Stimulated activated CD8-positive, alpha-beta memory T cell treated with anti-CD3 and anti-CD28 coated beads, Interleukin-12 subunit alpha, Interleukin-12 subunit beta, amount 100 ng/mL, for 24 hours (primary cell): ENCODE data around the gene NPAS1.

Experiments
- DNase-seq: peaks from one replicate; pipeline ENCODE4 v3.0.0-alpha.2; 2020; ENCODE audit errors: extremely low read depth

Gene NPAS1

DNA sequence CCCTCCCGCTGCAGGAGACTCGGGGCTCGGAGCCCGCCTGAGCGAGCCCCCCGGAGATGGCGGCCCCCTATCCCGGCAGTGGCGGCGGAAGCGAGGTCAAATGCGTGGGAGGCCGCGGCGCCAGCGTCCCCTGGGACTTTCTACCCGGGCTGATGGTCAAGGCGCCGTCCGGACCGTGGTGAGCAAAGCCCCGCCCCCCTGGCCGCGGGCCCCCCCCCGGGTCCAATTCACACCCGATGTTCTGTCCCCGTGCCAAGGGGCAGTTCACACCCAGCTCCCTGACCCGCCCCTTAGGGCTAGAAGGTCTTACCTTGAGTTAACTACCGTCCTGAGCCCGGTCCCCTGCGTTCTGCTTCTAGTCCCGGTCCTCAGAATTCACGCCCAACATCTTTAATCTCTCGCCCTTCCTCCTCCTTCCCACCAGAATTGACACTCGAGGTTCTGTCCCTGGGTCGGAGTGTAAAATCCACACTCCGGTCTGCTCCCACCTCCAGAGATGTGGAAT, 1.4 kb downstream of the NPAS1 start:
- no peak for DNase-seq

DNA sequence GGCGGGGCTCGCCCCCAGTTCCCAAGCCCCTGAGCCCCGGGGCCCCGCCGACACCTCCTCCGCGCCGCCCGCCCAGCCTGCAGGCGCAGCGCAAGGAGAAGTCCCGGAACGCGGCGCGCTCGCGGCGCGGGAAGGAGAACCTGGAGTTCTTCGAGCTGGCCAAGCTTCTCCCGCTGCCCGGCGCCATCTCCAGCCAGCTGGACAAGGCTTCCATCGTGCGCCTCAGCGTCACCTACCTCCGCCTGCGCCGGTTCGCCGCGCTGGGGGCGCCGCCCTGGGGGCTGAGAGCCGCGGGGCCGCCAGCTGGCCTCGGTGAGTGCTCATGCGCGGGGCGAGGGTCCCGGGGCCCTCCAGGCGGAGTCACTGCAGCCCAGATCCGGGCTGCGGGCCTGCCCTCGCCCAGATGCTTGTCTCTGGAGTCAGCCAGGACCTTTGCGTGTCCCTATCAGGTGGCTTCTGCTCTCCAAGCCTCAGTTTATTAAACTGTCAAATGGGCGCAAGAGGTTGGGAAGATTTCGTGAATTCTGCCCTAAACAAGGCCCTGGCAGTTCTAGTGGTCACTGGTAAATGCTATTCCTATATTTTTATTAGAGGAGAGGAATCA, 2.0 kb downstream of the NPAS1 start:
- DNase-seq, result no peak

GRCh38 chr19:47022140-47022536, 2.5 kb downstream of the NPAS1 start:
- no peak for DNase-seq

DNA sequence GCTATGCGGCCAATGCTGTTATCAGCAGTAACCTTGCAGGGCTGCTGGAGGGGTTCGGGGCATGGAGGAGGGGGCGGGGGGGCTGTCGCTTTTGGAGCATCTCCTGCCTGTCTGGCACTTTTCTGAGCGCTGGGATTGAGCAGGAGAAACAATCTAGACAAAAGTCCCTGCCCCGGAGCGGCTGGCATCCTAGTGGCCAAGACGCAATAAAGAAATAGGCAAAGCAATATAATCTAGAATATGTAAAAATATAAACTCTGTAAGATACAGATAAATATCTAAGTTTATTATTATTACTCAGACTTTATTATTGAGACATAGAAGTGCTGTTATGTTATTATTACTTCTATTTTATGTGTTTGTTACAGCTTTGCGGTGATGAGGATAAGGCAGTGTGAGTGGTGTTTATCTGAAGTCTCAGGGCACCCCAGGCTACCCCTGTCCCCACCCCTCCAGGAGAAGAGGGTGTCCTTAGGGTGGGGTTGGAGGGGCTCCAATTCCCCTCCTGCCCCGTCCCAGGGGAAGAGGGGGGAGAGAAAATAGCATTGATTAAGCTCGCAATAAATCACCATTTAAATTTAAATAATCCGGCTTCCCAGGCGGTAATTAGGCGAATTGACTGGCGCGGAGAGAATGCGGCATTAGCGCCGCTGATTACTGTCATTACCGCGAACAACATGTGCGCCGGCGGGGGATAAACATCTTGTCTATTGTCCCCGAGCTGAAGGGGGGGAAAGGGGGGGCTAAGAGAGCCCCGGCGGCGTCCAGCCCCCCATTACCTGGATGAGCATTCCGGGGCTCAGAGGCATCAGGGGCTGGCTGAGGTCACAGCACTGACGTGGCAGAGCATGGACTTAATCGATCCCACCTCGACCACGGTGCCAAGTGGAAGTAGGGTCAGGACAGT, 3.2 kb downstream of the NPAS1 start:
- no peak for DNase-seq

GRCh38 chr19:47023448-47023794, 3.8 kb downstream of the NPAS1 start:
- no peak for DNase-seq

- DNase-seq, result no peak
These were observed 4.9 kb downstream of the NPAS1 start for GRCh38 chr19:47024502-47024901.

GRCh38 chr19:47026156-47026555, 6.5 kb downstream of the NPAS1 start:
- DNase-seq, result no peak

DNA sequence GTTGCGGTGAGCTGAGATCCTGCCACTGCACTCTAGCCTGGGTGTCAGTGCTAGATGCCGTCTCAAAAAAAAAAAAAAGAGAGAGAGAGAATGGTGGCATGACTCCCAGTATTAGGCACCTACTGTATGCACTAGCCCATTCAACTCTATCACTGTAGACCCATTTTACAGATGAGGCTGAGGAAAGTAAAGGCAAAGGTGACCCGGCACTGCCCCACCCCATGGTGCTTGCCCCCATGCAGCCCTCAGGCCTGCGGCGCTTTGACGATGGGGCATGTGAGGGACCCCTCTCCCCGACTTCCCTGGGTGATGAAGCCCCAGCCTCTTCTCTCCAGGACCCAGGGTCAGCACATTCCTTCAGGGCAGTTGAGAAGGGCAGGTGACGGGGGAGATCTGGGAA, 7.3 kb downstream of the NPAS1 start:
- no peak for DNase-seq

GRCh38 chr19:47027586-47028088, 8.0 kb downstream of the NPAS1 start:
- DNase-seq, result no peak

GRCh38 chr19:47028195-47028601, 8.6 kb downstream of the NPAS1 start:
- DNase-seq, result no peak

GRCh38 chr19:47032171-47032811, 12.7 kb downstream of the NPAS1 start:
- peak; percentile 25 for DNase-seq

DNA sequence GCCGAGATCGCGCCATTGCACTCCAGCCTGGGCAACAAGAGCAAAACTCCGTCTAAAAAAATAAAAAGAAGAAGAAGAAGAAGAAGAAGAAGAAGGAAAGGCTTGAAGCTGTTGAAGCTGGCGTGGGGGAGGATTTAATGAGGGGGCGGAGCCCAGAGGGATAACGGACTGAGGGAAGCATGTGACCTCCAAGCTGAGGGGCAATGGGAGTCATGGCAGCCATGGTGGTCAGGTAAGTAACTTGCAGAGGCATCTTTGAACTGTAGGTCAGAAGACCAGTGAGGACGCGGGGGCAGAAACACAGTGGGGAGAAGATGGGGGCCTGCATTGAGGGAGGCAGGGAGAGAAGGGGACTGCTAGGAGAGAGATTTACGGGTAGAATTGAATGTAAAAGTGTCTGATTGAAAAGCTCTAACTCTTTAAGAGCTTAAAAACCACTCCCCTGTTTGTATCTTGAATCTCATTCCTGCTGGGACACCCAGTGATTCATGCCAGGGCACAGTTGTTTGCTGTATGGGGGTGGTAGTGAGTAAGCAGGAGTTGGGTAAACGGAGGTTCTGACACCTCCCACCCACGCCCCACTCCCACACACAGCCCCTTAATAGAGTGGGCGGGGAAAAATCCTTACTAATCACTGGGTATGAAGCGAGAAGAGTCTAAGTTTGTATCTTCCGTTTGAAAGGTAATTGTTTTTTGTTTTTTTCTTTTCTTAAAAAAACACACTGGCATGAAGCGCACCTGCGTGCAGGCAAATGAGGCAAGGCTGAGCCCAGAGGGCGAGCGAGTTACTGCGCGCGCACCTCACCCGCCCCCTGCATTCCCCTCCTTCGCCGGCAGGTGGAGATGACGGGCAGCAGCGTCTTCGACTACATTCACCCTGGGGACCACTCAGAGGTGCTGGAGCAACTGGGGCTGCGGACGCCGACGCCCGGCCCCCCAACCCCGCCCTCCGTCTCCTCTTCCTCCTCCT, 15.8 kb downstream of the NPAS1 start:
- DNase-seq, result peak; percentile 82

GRCh38 chr19:47036097-47036651, 16.5 kb downstream of the NPAS1 start:
- no peak for DNase-seq

GRCh38 chr19:47037766-47038165, 18.1 kb downstream of the NPAS1 start:
- DNase-seq, result no peak

- no peak for DNase-seq
These were observed 19.7 kb downstream of the NPAS1 start for GRCh38 chr19:47039239-47039874.

- DNase-seq, result no peak
These were observed 21.2 kb downstream of the NPAS1 start for GRCh38 chr19:47040869-47041268.

DNA sequence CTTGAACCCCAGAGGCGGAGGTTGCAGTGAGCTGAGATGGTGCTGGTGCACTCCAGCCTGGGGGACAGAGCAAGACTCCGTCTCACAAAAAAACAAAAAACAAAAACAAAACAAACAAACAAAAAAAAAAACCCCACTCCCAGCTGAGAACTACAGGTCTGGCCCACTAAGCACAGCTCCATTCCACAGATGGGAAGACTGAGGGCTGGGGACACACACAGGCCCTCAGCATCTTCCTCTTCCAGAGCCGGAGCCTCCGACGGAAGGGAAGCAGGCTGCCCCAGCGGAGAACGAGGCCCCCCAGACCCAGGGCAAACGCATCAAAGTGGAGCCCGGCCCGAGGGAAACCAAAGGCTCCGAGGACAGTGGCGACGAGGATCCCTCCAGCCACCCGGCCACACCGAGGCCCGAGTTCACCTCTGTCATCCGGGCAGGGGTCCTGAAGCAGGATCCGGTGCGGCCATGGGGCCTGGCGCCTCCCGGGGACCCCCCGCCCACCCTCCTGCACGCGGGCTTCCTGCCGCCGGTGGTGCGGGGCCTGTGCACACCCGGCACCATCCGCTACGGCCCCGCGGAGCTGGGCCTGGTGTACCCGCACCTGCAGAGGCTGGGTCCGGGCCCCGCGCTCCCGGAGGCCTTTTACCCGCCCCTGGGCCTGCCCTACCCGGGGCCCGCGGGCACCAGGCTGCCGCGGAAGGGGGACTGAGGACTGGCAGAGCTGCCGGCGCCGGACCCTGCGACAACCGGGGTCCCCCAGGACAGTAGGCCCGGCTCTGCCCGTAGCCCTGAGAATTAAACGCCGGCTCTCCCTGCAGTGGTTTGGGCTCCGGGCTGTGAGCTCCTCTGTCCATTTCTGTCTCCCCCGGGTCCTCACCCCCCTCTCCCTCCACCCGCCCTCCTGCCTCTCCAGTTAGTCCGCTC, 25.6 kb downstream of the NPAS1 start:
- no peak for DNase-seq

DNA sequence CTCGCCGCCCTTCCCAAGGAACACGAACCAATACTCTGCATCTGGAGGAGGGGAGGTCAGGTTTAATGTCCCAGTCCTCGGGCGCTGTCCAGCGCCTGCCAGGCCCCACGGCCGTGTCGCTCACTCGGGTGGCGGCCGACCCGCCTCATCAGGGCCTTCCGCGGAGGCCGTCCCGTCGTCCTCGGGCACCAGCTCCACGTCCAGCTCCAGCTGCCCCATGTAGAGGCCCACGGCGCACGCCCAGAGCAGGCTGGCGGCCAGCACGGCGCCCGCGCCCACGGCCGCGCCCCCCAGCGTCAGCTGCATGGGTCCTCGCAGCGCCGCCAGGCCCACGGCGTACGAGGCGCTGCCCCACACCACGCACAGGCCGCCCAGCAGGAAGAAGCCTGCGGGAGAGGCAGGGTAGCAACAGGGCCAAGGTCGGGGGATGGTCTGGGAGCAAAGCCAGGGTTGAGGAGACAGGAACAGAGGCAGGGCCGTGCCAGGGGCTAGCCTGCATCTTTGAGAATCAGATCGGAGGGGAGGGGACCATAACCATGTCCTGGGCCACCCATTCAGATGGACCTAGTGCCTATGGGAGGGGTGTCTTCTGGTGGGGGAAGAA, 26.3 kb downstream of the NPAS1 start:
- no peak for DNase-seq

DNA sequence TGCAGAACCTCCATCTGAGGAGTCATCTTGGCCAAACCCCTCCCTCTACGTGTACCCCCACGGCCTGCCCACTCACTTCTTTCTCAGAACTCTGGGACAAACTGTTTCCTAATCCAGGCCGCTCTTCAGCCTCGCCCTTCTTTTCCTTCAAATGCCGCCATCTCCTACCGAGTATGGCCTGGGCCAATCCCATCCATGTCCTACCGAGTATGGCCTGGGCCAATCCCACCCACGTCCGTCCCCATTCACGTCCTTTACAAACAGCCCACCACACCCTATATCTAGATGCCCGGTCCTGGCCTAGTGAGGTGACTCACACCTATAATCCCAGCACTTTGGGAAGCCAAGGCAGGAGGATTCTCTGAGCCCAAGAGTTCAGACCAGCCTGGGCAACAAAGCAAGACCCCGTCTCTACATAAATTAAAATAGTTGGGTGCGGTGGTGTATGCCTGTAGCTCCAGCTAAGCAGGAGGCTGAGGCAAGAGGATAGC, 27.7 kb downstream of the NPAS1 start:
- DNase-seq, result no peak
